Immature natural killer cell (primary cell): ENCODE results near the gene GRK5. TPM values are rescaled to one million over a fixed set of nuclear protein-coding genes. Genes with fewer than 3 reads are reported as not detected.
A peak's percentile ranks its signal among the peaks of the same experiment; 100 is the strongest.
"Not testable (repeated sequence)": the region's sequence is repeated elsewhere in the genome, so short reads cannot be mapped to it uniquely, and the experiment has no call there.

Source experiments
- DNase-seq, 3 donors: peaks; one replicate each; pipeline ENCODE4 v3.0.0; 2022; ENCODE audit warnings: mixed read lengths in 1 of 3
- H3K27ac Mint-ChIP-seq, 6 donors: one replicate each; pipeline ENCODE4 v1.8.0; 2020; ENCODE audit warnings: mixed read lengths in 6 of 6, mild to moderate bottlenecking in 5 of 6, inconsistent platforms in 4 of 6, moderate library complexity in 3 of 6
- H3K27me3 Mint-ChIP-seq, 3 donors: one replicate each; pipeline ENCODE4 v1.8.0; 2020 to 2021; ENCODE audit warnings: low read depth in 3 of 3, mild to moderate bottlenecking in 3 of 3, mixed read lengths in 3 of 3, moderate library complexity in 3 of 3, inconsistent platforms in 1 of 3
- H3K36me3 Mint-ChIP-seq, 3 donors: one replicate each; pipeline ENCODE4 v1.8.0; 2020; ENCODE audit warnings: mixed read lengths in 3 of 3, inconsistent platforms in 2 of 3, mild to moderate bottlenecking in 2 of 3
- H3K4me1 Mint-ChIP-seq, 2 donors: one replicate each; pipeline ENCODE4 v1.8.0; 2020; ENCODE audit warnings: inconsistent platforms in 2 of 2, mild to moderate bottlenecking in 2 of 2, mixed read lengths in 2 of 2, moderate library complexity in 1 of 2
- H3K4me3 Mint-ChIP-seq, 5 donors: one replicate each; pipeline ENCODE4 v1.8.0; 2020; ENCODE audit warnings: mild to moderate bottlenecking in 5 of 5, mixed read lengths in 5 of 5, inconsistent platforms in 3 of 5, moderate library complexity in 3 of 5
- H3K9me3 Mint-ChIP-seq, 6 donors: one replicate each; pipeline ENCODE4 v1.8.0; 2020; ENCODE audit warnings: mild to moderate bottlenecking in 6 of 6, mixed read lengths in 6 of 6, inconsistent platforms in 4 of 6, moderate library complexity in 3 of 6
- polyA plus RNA-seq, 3 donors: library from polyadenylated mRNA; unstranded; fragments of 300-500 nt; fragmentation: Illumina TruSeq; gene quantifications; one replicate each; pipeline ENCODE4 v1.2.3, GENCODE V29; 2021

The GRK5 gene
- polyA plus RNA-seq, 3 donors from 2014 or later = 2.1 to 12.4 (median 3.3) TPM

- Mint-ChIP-seq H3K4me1 (peaks cover 24% of the 10 kb centered on the region in 2 donors), H3K27ac (peak overlapping the region in 2 of 6 donors; percentile 55 to 72)
Measured at GRCh38 chr10:119217991-119218490, 10.7 kb downstream of the GRK5 start.

GRCh38 chr10:119219871-119220270, 12.5 kb downstream of the GRK5 start:
- DNase-seq = no peak
- Mint-ChIP-seq H3K27ac (no peak overlapping the region), H3K9me3 (no peaks in the 10 kb centered on the region), H3K4me3 (no peak overlapping the region), H3K4me1 (peaks cover 9 to 17% of the 10 kb centered on the region in 2 donors), H3K27me3 (peaks cover 0 to 4% (median 0%) of the 10 kb centered on the region in 3 donors), H3K36me3 (peaks cover 0 to 3% (median 0%) of the 10 kb centered on the region in 3 donors)

More at GRCh38 chr10:119217991-119218490, 10.7 kb downstream of the GRK5 start:
- peaks cover 0 to 4% (median 2%) of the 10 kb centered on the region in 3 donors for H3K27me3 Mint-ChIP-seq
- no peaks in the 10 kb centered on the region for H3K9me3 Mint-ChIP-seq
- no peak overlapping the region for H3K4me3 Mint-ChIP-seq
- no peak for DNase-seq
- H3K36me3 Mint-ChIP-seq = peaks cover 0 to 3% (median 0%) of the 10 kb centered on the region in 3 donors

- peaks cover 0 to 2% (median 0%) of the 10 kb centered on the region in 3 donors for H3K27me3 Mint-ChIP-seq
- H3K4me3 Mint-ChIP-seq = no peak overlapping the region
- H3K4me1 Mint-ChIP-seq = peaks cover 9 to 21% of the 10 kb centered on the region in 2 donors
- peak overlapping the region in 2 of 6 donors; percentile 69 to 77 for H3K27ac Mint-ChIP-seq
- DNase-seq = no peak
- peaks cover 0 to 3% (median 0%) of the 10 kb centered on the region in 3 donors for H3K36me3 Mint-ChIP-seq
- H3K9me3 Mint-ChIP-seq = no peaks in the 10 kb centered on the region
Measured at GRCh38 chr10:119221201-119221600, 13.8 kb downstream of the GRK5 start.

- no peaks in the 10 kb centered on the region for H3K27me3 Mint-ChIP-seq
- peaks cover 9 to 21% of the 10 kb centered on the region in 2 donors for H3K4me1 Mint-ChIP-seq
- no peaks in the 10 kb centered on the region for H3K9me3 Mint-ChIP-seq
- H3K27ac Mint-ChIP-seq = peak overlapping the region in 1 of 6 donors; percentile 12
- H3K36me3 Mint-ChIP-seq = peaks cover 0 to 3% (median 0%) of the 10 kb centered on the region in 3 donors
- no peak overlapping the region for H3K4me3 Mint-ChIP-seq
- DNase-seq = no peak
Measured at GRCh38 chr10:119221666-119222065, 14.3 kb downstream of the GRK5 start.

- peaks cover 0 to 2% (median 0%) of the 10 kb centered on the region in 3 donors for H3K27me3 Mint-ChIP-seq
- H3K9me3 Mint-ChIP-seq = no peaks in the 10 kb centered on the region
- H3K4me1 Mint-ChIP-seq = peaks cover 9 to 21% of the 10 kb centered on the region in 2 donors
- no peak overlapping the region for H3K27ac Mint-ChIP-seq
- H3K4me3 Mint-ChIP-seq = no peak overlapping the region
- peaks cover 0 to 3% (median 0%) of the 10 kb centered on the region in 3 donors for H3K36me3 Mint-ChIP-seq
- no peak for DNase-seq
Measured at GRCh38 chr10:119222537-119222936, 15.2 kb downstream of the GRK5 start.

- Mint-ChIP-seq H3K27me3 (peaks cover 0 to 2% (median 0%) of the 10 kb centered on the region in 3 donors), H3K4me1 (peaks cover 9 to 21% of the 10 kb centered on the region in 2 donors), H3K9me3 (no peaks in the 10 kb centered on the region), H3K36me3 (peaks cover 0 to 3% (median 0%) of the 10 kb centered on the region in 3 donors), H3K4me3 (no peak overlapping the region), H3K27ac (peak overlapping the region in 1 of 6 donors; percentile 47)
- DNase-seq = no peak
Measured at GRCh38 chr10:119222966-119223386, 15.6 kb downstream of the GRK5 start.

GRCh38 chr10:119225083-119225658, 17.8 kb downstream of the GRK5 start:
- peaks cover 0 to 3% (median 0%) of the 10 kb centered on the region in 3 donors for H3K36me3 Mint-ChIP-seq
- peak overlapping the region in 1 of 6 donors; percentile 15 for H3K27ac Mint-ChIP-seq
- H3K27me3 Mint-ChIP-seq = peaks cover 0 to 2% (median 2%) of the 10 kb centered on the region in 3 donors
- peaks cover 16 to 25% of the 10 kb centered on the region in 2 donors for H3K4me1 Mint-ChIP-seq
- no peaks in the 10 kb centered on the region for H3K9me3 Mint-ChIP-seq
- H3K4me3 Mint-ChIP-seq = no peak overlapping the region
- DNase-seq = no peak

GRCh38 chr10:119227825-119228224, 20.5 kb downstream of the GRK5 start:
- Mint-ChIP-seq H3K4me1 (peaks cover 24 to 35% of the 10 kb centered on the region in 2 donors), H3K36me3 (peaks cover 0 to 4% (median 0%) of the 10 kb centered on the region in 3 donors), H3K27ac (no peak overlapping the region), H3K9me3 (no peaks in the 10 kb centered on the region), H3K4me3 (no peak overlapping the region), H3K27me3 (peaks cover 0 to 4% (median 2%) of the 10 kb centered on the region in 3 donors)
- no peak for DNase-seq

- H3K4me1 Mint-ChIP-seq = peaks cover 41 to 50% of the 10 kb centered on the region in 2 donors
- H3K27ac Mint-ChIP-seq = peak overlapping the region in 3 of 6 donors; percentile 46 to 71 (median 47)
- H3K4me3 Mint-ChIP-seq = peak overlapping the region in 1 of 5 donors; percentile 14
- H3K36me3 Mint-ChIP-seq = peaks cover 0 to 4% (median 0%) of the 10 kb centered on the region in 3 donors
- H3K9me3 Mint-ChIP-seq = no peaks in the 10 kb centered on the region
- peaks cover 0 to 4% (median 2%) of the 10 kb centered on the region in 3 donors for H3K27me3 Mint-ChIP-seq
- DNase-seq = no peak
Measured at GRCh38 chr10:119231654-119232053, 24.3 kb downstream of the GRK5 start.

GRCh38 chr10:119232439-119232838, 25.1 kb downstream of the GRK5 start:
- not testable (repeated sequence) for H3K27me3 Mint-ChIP-seq, H3K36me3 Mint-ChIP-seq, H3K9me3 Mint-ChIP-seq, DNase-seq
- H3K4me3 Mint-ChIP-seq = peak overlapping the region in 2 of 5 donors; percentile 40 to 43
- H3K4me1 Mint-ChIP-seq = peaks cover 45 to 55% of the 10 kb centered on the region in 2 donors
- H3K27ac Mint-ChIP-seq = peak overlapping the region in 5 of 6 donors; percentile 15 to 93 (median 57)

- Mint-ChIP-seq H3K27me3 (peaks cover 0 to 3% (median 2%) of the 10 kb centered on the region in 3 donors), H3K27ac (peak overlapping the region; percentile 47 to 93 (median 78)), H3K9me3 (no peaks in the 10 kb centered on the region), H3K4me1 (peaks cover 53 to 63% of the 10 kb centered on the region in 2 donors), H3K4me3 (peak overlapping the region in 4 of 5 donors; percentile 60 to 71 (median 63)), H3K36me3 (peaks cover 0 to 4% (median 0%) of the 10 kb centered on the region in 3 donors)
- no peak for DNase-seq
Measured at GRCh38 chr10:119233123-119233820, 25.9 kb downstream of the GRK5 start.

GRCh38 chr10:119233821-119234220, 26.4 kb downstream of the GRK5 start:
- Mint-ChIP-seq H3K4me3 (no peak overlapping the region), H3K4me1 (peaks cover 58 to 68% of the 10 kb centered on the region in 2 donors), H3K36me3 (peaks cover 0 to 4% (median 0%) of the 10 kb centered on the region in 3 donors), H3K9me3 (no peaks in the 10 kb centered on the region), H3K27me3 (peaks cover 0 to 3% (median 0%) of the 10 kb centered on the region in 3 donors), H3K27ac (peak overlapping the region; percentile 35 to 93 (median 66))
- peak in 2 of 3 donors; percentile 17 to 20 for DNase-seq

- H3K9me3 Mint-ChIP-seq = no peaks in the 10 kb centered on the region
- DNase-seq = no peak
- H3K4me3 Mint-ChIP-seq = no peak overlapping the region
- peak overlapping the region in 3 of 6 donors; percentile 30 to 82 (median 79) for H3K27ac Mint-ChIP-seq
- H3K4me1 Mint-ChIP-seq = peaks cover 53 to 64% of the 10 kb centered on the region in 2 donors
- H3K27me3 Mint-ChIP-seq = peaks cover 0 to 3% (median 0%) of the 10 kb centered on the region in 3 donors
- peaks cover 0 to 4% (median 0%) of the 10 kb centered on the region in 3 donors for H3K36me3 Mint-ChIP-seq
Measured at GRCh38 chr10:119235356-119235755, 28.0 kb downstream of the GRK5 start.
